Endometrium (tissue), 2 donors: ENCODE data around the gene RBP5.

Experiments
- FAIRE-seq: peaks from 2 replicates; lab custom pipeline; 2012; peaks lifted over from hg19 to GRCh38; lab: Jason Lieb, UNC
- donor health status: control.
- donor health status: control.

Gene RBP5

GRCh38 chr12:7145671-7146070 lies 17.0 kb upstream of the RBP5 start:
- FAIRE-seq, result no peak

- FAIRE-seq, result no peak
These were observed 15.9 kb upstream of the RBP5 start for GRCh38 chr12:7144414-7145120.

GRCh38 chr12:7143564-7143963 lies 14.9 kb upstream of the RBP5 start:
- no peak for FAIRE-seq

- FAIRE-seq, result no peak
These were observed 14.2 kb upstream of the RBP5 start for GRCh38 chr12:7142809-7143465.

- FAIRE-seq, result no peak
These were observed 13.5 kb upstream of the RBP5 start for GRCh38 chr12:7142056-7142644.

- FAIRE-seq, result no peak
These were observed 12.8 kb upstream of the RBP5 start for GRCh38 chr12:7141351-7142005.

GRCh38 chr12:7139200-7139599 lies 10.5 kb upstream of the RBP5 start:
- no peak for FAIRE-seq

- FAIRE-seq, result no peak
These were observed 9.2 kb upstream of the RBP5 start for GRCh38 chr12:7137908-7138307.

GRCh38 chr12:7136676-7137075 lies 8.0 kb upstream of the RBP5 start:
- no peak for FAIRE-seq

- FAIRE-seq, result no peak
These were observed 7.4 kb upstream of the RBP5 start for GRCh38 chr12:7136071-7136470.

- FAIRE-seq, result no peak
These were observed 5.9 kb upstream of the RBP5 start for GRCh38 chr12:7134396-7135166.

GRCh38 chr12:7131502-7131866 lies 2.8 kb upstream of the RBP5 start:
- no peak for FAIRE-seq

GRCh38 chr12:7130701-7131501 lies 2.2 kb upstream of the RBP5 start:
- no peak for FAIRE-seq

GRCh38 chr12:7129872-7130691 lies 1.4 kb upstream of the RBP5 start, which contains the start of gene CLSTN3:
Gene CLSTN3 (plus strand): TSS chr12:7130371. CDS start chr12:7130649, 278 bp downstream.
- FAIRE-seq, result no peak

- no peak for FAIRE-seq
These were observed 690 bp upstream of the RBP5 start for GRCh38 chr12:7129287-7129871.

GRCh38 chr12:7127916-7128626 lies 618 bp downstream of the RBP5 start:
- FAIRE-seq, result no peak

- FAIRE-seq, result no peak
These were observed 3.0 kb downstream of the RBP5 start for GRCh38 chr12:7125632-7126227.

- no peak for FAIRE-seq
These were observed 4.7 kb downstream of the RBP5 start for GRCh38 chr12:7123806-7124522.
